Hematopoietic multipotent progenitor cell treated with erythropoietin and hydrocortisone succinate and interleukin-3 and kit ligand, for 6 days (in vitro differentiated cells): ENCODE data around the gene CD80.
"Not testable (repeated sequence)": the region's sequence is repeated elsewhere in the genome, so short reads cannot be mapped to it uniquely, and the experiment has no call there.

Experiments used
- DNase-seq: peaks from one replicate; pipeline ENCODE4 v3.0.0-alpha.2; 2015

Gene CD80

GRCh38 chr3:119559441-119559963 is at the start of gene CD80:
CD80 (minus strand) TSS chr3:119559614; CDS start chr3:119557728, 1,886 bp downstream.
- DNase-seq: peak; percentile 90

- DNase-seq: no peak
Measured at GRCh38 chr3:119608405-119609000, 49.1 kb upstream of the CD80 start.

- no peak for DNase-seq
Measured at GRCh38 chr3:119604878-119605277, 45.5 kb upstream of the CD80 start.

GRCh38 chr3:119602676-119603075 is 43.3 kb upstream of the CD80 start:
- no peak for DNase-seq

- DNase-seq: no peak
Measured at GRCh38 chr3:119601154-119601553, 41.7 kb upstream of the CD80 start.

- peak; percentile 58 for DNase-seq
Measured at GRCh38 chr3:119600732-119601131, 41.3 kb upstream of the CD80 start.

GRCh38 chr3:119599558-119600174 is 40.3 kb upstream of the CD80 start:
- DNase-seq: no peak

GRCh38 chr3:119598410-119599098 is 39.1 kb upstream of the CD80 start:
- no peak for DNase-seq

- DNase-seq: no peak
Measured at GRCh38 chr3:119597548-119598288, 38.3 kb upstream of the CD80 start, which contains the start of gene PLA1A. PLA1A (plus strand) TSS chr3:119597885; CDS start chr3:119597914, 29 bp downstream.

GRCh38 chr3:119596398-119596797 is 37.0 kb upstream of the CD80 start:
- peak; percentile 32 for DNase-seq

- peak; percentile 10 for DNase-seq
Measured at GRCh38 chr3:119595639-119596334, 36.4 kb upstream of the CD80 start.

- not testable (repeated sequence) for DNase-seq
Measured at GRCh38 chr3:119594929-119595328, 35.5 kb upstream of the CD80 start.

- no peak for DNase-seq
Measured at GRCh38 chr3:119594066-119594465, 34.7 kb upstream of the CD80 start.

GRCh38 chr3:119592861-119593260 is 33.4 kb upstream of the CD80 start:
- DNase-seq: no peak

- no peak for DNase-seq
Measured at GRCh38 chr3:119590706-119591105, 31.3 kb upstream of the CD80 start.

GRCh38 chr3:119589102-119589773 is 29.8 kb upstream of the CD80 start:
- no peak for DNase-seq

GRCh38 chr3:119588112-119588511 is 28.7 kb upstream of the CD80 start:
- DNase-seq: no peak

- DNase-seq: no peak
Measured at GRCh38 chr3:119586733-119587172, 27.3 kb upstream of the CD80 start.

GRCh38 chr3:119585856-119586570 is 26.6 kb upstream of the CD80 start:
- DNase-seq: no peak

GRCh38 chr3:119585208-119585607 is 25.8 kb upstream of the CD80 start:
- DNase-seq: no peak

GRCh38 chr3:119582178-119582577 is 22.8 kb upstream of the CD80 start:
- DNase-seq: no peak
